ENCODE data around the gene CDX2.

DNA sequence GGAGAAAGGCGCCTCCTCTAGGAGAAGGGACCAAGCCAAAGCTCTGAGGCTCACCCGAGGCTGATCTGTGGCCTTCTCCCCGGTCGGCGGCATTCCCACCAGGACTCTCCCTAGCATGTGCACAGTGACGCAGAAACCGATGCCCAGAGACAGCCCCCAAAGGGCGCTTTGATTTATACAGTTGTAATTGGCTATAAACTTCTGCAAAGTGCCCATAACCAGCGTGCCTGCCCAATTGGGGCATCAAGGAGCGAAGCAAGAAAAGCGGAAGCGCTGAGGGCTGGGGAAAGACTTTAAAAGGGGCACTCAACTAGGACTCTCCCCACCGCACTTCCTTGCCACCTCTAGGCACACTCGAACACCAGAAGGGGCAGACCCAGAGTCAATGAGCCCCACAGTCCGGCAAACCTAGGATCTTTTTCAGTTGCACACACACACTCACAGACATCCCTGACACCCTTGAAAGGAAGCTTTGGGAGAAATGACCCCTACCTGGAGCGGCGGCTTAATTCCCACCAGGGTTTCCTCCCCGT, 1.8 kb downstream of the CDX2 start:
- TF ChIP-seq, protein P1, sequence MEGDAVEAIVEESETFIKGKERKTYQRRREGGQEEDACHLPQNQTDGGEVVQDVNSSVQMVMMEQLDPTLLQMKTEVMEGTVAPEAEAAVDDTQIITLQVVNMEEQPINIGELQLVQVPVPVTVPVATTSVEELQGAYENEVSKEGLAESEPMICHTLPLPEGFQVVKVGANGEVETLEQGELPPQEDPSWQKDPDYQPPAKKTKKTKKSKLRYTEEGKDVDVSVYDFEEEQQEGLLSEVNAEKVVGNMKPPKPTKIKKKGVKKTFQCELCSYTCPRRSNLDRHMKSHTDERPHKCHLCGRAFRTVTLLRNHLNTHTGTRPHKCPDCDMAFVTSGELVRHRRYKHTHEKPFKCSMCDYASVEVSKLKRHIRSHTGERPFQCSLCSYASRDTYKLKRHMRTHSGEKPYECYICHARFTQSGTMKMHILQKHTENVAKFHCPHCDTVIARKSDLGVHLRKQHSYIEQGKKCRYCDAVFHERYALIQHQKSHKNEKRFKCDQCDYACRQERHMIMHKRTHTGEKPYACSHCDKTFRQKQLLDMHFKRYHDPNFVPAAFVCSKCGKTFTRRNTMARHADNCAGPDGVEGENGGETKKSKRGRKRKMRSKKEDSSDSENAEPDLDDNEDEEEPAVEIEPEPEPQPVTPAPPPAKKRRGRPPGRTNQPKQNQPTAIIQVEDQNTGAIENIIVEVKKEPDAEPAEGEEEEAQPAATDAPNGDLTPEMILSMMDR (conservative IDR thresholded peaks at IDR 0.05; ENCODE audit: low read depth in 2 of 2): no peak
- TF ChIP-seq EZH2 (IDR thresholded peaks at IDR 0.05; ENCODE audit: low read depth, unreplicated experiment) (peak; percentile 94), STAT1 (IDR thresholded peaks at IDR 0.05; ENCODE audit: unreplicated experiment) (no peak), POLR2AphosphoS5 (IDR thresholded peaks at IDR 0.05; ENCODE audit: low read depth) (no peak), CREB1 (CRISPR knock-in tag; IDR thresholded peaks at IDR 0.05; ENCODE audit: low read depth) (no peak), ZNF114 (CRISPR knock-in tag; IDR thresholded peaks at IDR 0.05) (no peak), EZH2phosphoT487 (IDR thresholded peaks at IDR 0.05; ENCODE audit: unreplicated experiment) (peak; percentile 17), JUNB (IDR thresholded peaks at IDR 0.05; ENCODE audit: unreplicated experiment) (no peak), ZNF331 (CRISPR knock-in tag; IDR thresholded peaks at IDR 0.05; ENCODE audit: low read depth) (no peak), NANOG (IDR thresholded peaks at IDR 0.05; ENCODE audit: borderline replicate concordance) (no peak)
- TF ChIP-seq, protein P2, sequence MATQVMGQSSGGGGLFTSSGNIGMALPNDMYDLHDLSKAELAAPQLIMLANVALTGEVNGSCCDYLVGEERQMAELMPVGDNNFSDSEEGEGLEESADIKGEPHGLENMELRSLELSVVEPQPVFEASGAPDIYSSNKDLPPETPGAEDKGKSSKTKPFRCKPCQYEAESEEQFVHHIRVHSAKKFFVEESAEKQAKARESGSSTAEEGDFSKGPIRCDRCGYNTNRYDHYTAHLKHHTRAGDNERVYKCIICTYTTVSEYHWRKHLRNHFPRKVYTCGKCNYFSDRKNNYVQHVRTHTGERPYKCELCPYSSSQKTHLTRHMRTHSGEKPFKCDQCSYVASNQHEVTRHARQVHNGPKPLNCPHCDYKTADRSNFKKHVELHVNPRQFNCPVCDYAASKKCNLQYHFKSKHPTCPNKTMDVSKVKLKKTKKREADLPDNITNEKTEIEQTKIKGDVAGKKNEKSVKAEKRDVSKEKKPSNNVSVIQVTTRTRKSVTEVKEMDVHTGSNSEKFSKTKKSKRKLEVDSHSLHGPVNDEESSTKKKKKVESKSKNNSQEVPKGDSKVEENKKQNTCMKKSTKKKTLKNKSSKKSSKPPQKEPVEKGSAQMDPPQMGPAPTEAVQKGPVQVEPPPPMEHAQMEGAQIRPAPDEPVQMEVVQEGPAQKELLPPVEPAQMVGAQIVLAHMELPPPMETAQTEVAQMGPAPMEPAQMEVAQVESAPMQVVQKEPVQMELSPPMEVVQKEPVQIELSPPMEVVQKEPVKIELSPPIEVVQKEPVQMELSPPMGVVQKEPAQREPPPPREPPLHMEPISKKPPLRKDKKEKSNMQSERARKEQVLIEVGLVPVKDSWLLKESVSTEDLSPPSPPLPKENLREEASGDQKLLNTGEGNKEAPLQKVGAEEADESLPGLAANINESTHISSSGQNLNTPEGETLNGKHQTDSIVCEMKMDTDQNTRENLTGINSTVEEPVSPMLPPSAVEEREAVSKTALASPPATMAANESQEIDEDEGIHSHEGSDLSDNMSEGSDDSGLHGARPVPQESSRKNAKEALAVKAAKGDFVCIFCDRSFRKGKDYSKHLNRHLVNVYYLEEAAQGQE (IDR thresholded peaks at IDR 0.05; ENCODE audit: unreplicated experiment): no peak
- TF ChIP-seq, protein P3, sequence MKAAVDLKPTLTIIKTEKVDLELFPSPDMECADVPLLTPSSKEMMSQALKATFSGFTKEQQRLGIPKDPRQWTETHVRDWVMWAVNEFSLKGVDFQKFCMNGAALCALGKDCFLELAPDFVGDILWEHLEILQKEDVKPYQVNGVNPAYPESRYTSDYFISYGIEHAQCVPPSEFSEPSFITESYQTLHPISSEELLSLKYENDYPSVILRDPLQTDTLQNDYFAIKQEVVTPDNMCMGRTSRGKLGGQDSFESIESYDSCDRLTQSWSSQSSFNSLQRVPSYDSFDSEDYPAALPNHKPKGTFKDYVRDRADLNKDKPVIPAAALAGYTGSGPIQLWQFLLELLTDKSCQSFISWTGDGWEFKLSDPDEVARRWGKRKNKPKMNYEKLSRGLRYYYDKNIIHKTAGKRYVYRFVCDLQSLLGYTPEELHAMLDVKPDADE (IDR thresholded peaks at IDR 0.05): no peak
- TF ChIP-seq, protein P4, sequence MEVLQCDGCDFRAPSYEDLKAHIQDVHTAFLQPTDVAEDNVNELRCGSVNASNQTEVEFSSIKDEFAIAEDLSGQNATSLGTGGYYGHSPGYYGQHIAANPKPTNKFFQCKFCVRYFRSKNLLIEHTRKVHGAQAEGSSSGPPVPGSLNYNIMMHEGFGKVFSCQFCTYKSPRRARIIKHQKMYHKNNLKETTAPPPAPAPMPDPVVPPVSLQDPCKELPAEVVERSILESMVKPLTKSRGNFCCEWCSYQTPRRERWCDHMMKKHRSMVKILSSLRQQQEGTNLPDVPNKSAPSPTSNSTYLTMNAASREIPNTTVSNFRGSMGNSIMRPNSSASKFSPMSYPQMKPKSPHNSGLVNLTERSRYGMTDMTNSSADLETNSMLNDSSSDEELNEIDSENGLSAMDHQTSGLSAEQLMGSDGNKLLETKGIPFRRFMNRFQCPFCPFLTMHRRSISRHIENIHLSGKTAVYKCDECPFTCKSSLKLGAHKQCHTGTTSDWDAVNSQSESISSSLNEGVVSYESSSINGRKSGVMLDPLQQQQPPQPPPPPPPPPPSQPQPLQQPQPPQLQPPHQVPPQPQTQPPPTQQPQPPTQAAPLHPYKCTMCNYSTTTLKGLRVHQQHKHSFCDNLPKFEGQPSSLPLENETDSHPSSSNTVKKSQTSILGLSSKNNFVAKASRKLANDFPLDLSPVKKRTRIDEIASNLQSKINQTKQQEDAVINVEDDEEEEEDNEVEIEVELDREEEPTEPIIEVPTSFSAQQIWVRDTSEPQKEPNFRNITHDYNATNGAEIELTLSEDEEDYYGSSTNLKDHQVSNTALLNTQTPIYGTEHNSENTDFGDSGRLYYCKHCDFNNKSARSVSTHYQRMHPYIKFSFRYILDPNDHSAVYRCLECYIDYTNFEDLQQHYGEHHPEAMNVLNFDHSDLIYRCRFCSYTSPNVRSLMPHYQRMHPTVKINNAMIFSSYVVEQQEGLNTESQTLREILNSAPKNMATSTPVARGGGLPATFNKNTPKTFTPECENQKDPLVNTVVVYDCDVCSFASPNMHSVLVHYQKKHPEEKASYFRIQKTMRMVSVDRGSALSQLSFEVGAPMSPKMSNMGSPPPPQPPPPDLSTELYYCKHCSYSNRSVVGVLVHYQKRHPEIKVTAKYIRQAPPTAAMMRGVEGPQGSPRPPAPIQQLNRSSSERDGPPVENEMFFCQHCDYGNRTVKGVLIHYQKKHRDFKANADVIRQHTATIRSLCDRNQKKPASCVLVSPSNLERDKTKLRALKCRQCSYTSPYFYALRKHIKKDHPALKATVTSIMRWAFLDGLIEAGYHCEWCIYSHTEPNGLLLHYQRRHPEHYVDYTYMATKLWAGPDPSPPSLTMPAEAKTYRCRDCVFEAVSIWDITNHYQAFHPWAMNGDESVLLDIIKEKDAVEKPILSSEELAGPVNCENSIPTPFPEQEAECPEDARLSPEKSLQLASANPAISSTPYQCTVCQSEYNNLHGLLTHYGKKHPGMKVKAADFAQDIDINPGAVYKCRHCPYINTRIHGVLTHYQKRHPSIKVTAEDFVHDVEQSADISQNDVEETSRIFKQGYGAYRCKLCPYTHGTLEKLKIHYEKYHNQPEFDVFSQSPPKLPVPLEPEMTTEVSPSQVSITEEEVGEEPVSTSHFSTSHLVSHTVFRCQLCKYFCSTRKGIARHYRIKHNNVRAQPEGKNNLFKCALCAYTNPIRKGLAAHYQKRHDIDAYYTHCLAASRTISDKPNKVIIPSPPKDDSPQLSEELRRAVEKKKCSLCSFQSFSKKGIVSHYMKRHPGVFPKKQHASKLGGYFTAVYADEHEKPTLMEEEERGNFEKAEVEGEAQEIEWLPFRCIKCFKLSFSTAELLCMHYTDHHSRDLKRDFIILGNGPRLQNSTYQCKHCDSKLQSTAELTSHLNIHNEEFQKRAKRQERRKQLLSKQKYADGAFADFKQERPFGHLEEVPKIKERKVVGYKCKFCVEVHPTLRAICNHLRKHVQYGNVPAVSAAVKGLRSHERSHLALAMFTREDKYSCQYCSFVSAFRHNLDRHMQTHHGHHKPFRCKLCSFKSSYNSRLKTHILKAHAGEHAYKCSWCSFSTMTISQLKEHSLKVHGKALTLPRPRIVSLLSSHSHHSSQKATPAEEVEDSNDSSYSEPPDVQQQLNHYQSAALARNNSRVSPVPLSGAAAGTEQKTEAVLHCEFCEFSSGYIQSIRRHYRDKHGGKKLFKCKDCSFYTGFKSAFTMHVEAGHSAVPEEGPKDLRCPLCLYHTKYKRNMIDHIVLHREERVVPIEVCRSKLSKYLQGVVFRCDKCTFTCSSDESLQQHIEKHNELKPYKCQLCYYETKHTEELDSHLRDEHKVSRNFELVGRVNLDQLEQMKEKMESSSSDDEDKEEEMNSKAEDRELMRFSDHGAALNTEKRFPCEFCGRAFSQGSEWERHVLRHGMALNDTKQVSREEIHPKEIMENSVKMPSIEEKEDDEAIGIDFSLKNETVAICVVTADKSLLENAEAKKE (CRISPR knock-in tag; IDR thresholded peaks at IDR 0.05): no peak
